WERI-Rb-1 (cell line): Measurements from ENCODE around the gene POMC.
"Not testable (repeated sequence)": the region's sequence is repeated elsewhere in the genome, so short reads cannot be mapped to it uniquely, and the experiment has no call there.

Source experiments
- DNase-seq: peaks from one replicate; pipeline ENCODE4 v3.0.0-alpha.2; 2020
- H3K27ac ChIP-seq: fragments of 250-450 bp; sonication (Bioruptor Pico); 2 replicates; pipeline ENCODE4 v1.5.1; 2020; ENCODE audit warnings: mild to moderate bottlenecking, moderate library complexity
- H3K27me3 ChIP-seq: fragments of 250-450 bp; sonication (Bioruptor Pico); 2 replicates; pipeline ENCODE4 v1.5.1; 2021; ENCODE audit warnings: mild to moderate bottlenecking, low read depth, moderate library complexity; ENCODE audit not compliant: insufficient read depth, severe bottlenecking
- H3K36me3 ChIP-seq: fragments of 250-450 bp; sonication (Bioruptor Pico); 2 replicates; pipeline ENCODE4 v1.5.1; 2020; ENCODE audit warnings: mild to moderate bottlenecking, moderate library complexity
- H3K4me3 ChIP-seq: 2 replicates; pipeline ENCODE4 v1.5.1; 2011; ENCODE audit warnings: low read depth, mild to moderate bottlenecking, control low read depth, low read length
- H3K9me3 ChIP-seq: fragments of 250-450 bp; sonication (Bioruptor Pico); 2 replicates; pipeline ENCODE4 v1.5.1; 2021; ENCODE audit warnings: mild to moderate bottlenecking, moderate library complexity; ENCODE audit not compliant: severe bottlenecking
- TF ChIP-seq, protein P1 (sequence below): IDR thresholded peaks from 2 replicates; pipeline ENCODE4 v1.5.1; 2011; ENCODE audit warnings: low read depth, mild to moderate bottlenecking, control low read depth, inconsistent platforms, low read length

Gene POMC

DNA sequence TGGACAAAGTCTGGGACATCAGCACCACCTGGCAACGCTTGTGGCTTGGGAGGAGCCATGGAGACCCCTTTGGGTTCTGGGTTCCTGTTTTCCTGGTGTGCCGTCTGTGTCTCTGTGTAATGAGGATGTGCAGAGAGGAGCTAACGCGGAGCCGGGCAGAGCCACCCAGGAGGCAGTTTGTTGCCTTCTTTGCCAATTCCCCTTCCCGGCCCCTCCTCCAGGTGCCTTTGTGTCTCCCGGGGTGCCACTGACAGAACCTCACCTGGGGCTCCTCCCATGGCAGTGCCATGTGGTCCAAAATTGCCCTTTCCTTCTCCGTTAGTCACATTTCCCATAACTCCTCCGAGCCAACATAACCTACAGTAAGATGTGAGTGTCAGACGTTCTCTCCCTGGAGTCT, 13.0 kb downstream of the POMC start:
- Histone ChIP-seq H3K4me3 (no peak overlapping the region), H3K27me3 (no peaks in the 10 kb centered on the region), H3K36me3 (no peaks in the 10 kb centered on the region; the same call in 1 of the 2 replicates), H3K27ac (no peak overlapping the region), H3K9me3 (no peaks in the 10 kb centered on the region)
- TF ChIP-seq, protein P1, sequence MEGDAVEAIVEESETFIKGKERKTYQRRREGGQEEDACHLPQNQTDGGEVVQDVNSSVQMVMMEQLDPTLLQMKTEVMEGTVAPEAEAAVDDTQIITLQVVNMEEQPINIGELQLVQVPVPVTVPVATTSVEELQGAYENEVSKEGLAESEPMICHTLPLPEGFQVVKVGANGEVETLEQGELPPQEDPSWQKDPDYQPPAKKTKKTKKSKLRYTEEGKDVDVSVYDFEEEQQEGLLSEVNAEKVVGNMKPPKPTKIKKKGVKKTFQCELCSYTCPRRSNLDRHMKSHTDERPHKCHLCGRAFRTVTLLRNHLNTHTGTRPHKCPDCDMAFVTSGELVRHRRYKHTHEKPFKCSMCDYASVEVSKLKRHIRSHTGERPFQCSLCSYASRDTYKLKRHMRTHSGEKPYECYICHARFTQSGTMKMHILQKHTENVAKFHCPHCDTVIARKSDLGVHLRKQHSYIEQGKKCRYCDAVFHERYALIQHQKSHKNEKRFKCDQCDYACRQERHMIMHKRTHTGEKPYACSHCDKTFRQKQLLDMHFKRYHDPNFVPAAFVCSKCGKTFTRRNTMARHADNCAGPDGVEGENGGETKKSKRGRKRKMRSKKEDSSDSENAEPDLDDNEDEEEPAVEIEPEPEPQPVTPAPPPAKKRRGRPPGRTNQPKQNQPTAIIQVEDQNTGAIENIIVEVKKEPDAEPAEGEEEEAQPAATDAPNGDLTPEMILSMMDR: no peak
- no peak for DNase-seq

- Histone ChIP-seq H3K9me3 (no peaks in the 10 kb centered on the region), H3K27me3 (no peaks in the 10 kb centered on the region), H3K36me3 (no peaks in the 10 kb centered on the region; the same call in none of the 2 replicates), H3K4me3 (no peak overlapping the region), H3K27ac (no peak overlapping the region)
- DNase-seq: no peak
- TF ChIP-seq, protein P1: no peak
Observed at GRCh38 chr2:25151718-25152117, 16.7 kb downstream of the POMC start.

GRCh38 chr2:25150993-25151392, 17.4 kb downstream of the POMC start:
- not testable (repeated sequence) for H3K36me3 ChIP-seq, H3K27ac ChIP-seq, H3K4me3 ChIP-seq, DNase-seq, H3K9me3 ChIP-seq, H3K27me3 ChIP-seq

- no peaks in the 10 kb centered on the region for H3K27me3 ChIP-seq
- TF ChIP-seq, protein P1: no peak
- peaks cover 4% of the 10 kb centered on the region for H3K36me3 ChIP-seq
- H3K4me3 ChIP-seq: no peak overlapping the region
- H3K9me3 ChIP-seq: no peaks in the 10 kb centered on the region
- H3K27ac ChIP-seq: no peak overlapping the region
- DNase-seq: no peak
Observed at GRCh38 chr2:25149646-25150045, 18.7 kb downstream of the POMC start.

DNA sequence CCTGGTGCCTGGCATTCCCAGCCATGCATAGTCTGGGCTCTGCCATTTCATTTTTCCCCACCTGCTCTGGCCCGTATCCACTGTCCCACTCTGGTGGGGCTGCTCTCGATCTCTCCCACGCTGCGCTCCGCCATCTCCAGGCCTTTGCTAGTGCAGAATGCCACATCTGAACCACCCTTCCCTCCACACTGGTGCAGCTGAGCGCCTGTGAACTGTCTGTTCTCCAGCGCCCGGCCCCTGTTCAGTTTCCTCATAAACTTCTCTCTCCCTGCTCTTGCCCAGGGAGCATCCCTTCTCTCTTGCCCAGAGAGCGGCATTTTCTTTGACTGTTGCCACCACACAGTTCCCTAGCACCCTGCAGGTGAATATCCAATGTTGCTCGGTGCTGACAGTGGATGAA, 21.5 kb downstream of the POMC start:
- H3K27me3 ChIP-seq: no peaks in the 10 kb centered on the region
- TF ChIP-seq, protein P1: no peak

GRCh38 chr2:25145803-25146202, 22.6 kb downstream of the POMC start:
- TF ChIP-seq, protein P1: no peak
- Histone ChIP-seq H3K36me3 (peaks cover 6% of the 10 kb centered on the region), H3K9me3 (no peaks in the 10 kb centered on the region), H3K27ac (no peak overlapping the region), H3K27me3 (no peaks in the 10 kb centered on the region), H3K4me3 (no peak overlapping the region)
- no peak for DNase-seq

More for the DNA sequence above, 21.5 kb downstream of the POMC start:
- H3K4me3 ChIP-seq: no peak overlapping the region
- no peak for DNase-seq
- no peak overlapping the region for H3K27ac ChIP-seq
- H3K36me3 ChIP-seq: peaks cover 6% of the 10 kb centered on the region
- H3K9me3 ChIP-seq: no peaks in the 10 kb centered on the region
